Stimulated activated naive CD8-positive, alpha-beta T cell treated with anti-CD3 and anti-CD28 coated beads, Interleukin-15, Interleukin-2, amounts not matched to agents 100 ng/mL and 50 ng/mL, for 24 hours (primary cell): ENCODE measurements around the gene TMEM181.
"Not testable (repeated sequence)": the region's sequence is repeated elsewhere in the genome, so short reads cannot be mapped to it uniquely, and the experiment has no call there.

Source experiments
- H3K27ac Mint-ChIP-seq: one replicate; pipeline ENCODE4 v1.8.0; 2021; ENCODE audit warnings: mild to moderate bottlenecking, mixed read lengths
- H3K27me3 Mint-ChIP-seq: one replicate; pipeline ENCODE4 v1.8.0; 2021; ENCODE audit warnings: mixed read lengths
- H3K36me3 Mint-ChIP-seq: one replicate; pipeline ENCODE4 v1.8.0; 2021; ENCODE audit warnings: low read depth, mixed read lengths
- H3K4me1 Mint-ChIP-seq: one replicate; pipeline ENCODE4 v1.8.0; 2021; ENCODE audit warnings: low read depth, mixed read lengths
- H3K4me3 Mint-ChIP-seq: one replicate; pipeline ENCODE4 v1.8.0; 2021; ENCODE audit warnings: mild to moderate bottlenecking, mixed read lengths
- H3K9me3 Mint-ChIP-seq: one replicate; pipeline ENCODE4 v1.8.0; 2021; ENCODE audit warnings: mixed read lengths

Gene TMEM181

GRCh38 chr6:158559895-158560835 is at the start of gene TMEM181:
Gene TMEM181 (plus strand): TSS chr6:158560091. CDS start chr6:158560225, 134 bp downstream.
- Mint-ChIP-seq H3K4me3 (peak within 1 kb of the TSS; percentile 90), H3K4me1 (peaks cover 48% of the 10 kb centered on the region), H3K27me3 (no peaks in the 10 kb centered on the region), H3K27ac (peak within 1 kb of the TSS; percentile 98), H3K36me3 (peaks cover 8% of the 10 kb centered on the region), H3K9me3 (no peaks in the 10 kb centered on the region)

- Mint-ChIP-seq H3K27ac (no peak overlapping the region), H3K4me3 (no peak overlapping the region), H3K9me3 (no peaks in the 10 kb centered on the region), H3K27me3 (peaks cover 11% of the 10 kb centered on the region), H3K4me1 (peaks cover 22% of the 10 kb centered on the region), H3K36me3 (peaks cover 5% of the 10 kb centered on the region)
Observed at GRCh38 chr6:158512809-158513208, 47.1 kb upstream of the TMEM181 start.

GRCh38 chr6:158514176-158514575 is 45.7 kb upstream of the TMEM181 start:
- H3K36me3 Mint-ChIP-seq, result no peaks in the 10 kb centered on the region
- no peak overlapping the region for H3K27ac Mint-ChIP-seq
- H3K4me3 Mint-ChIP-seq, result no peak overlapping the region
- peaks cover 18% of the 10 kb centered on the region for H3K27me3 Mint-ChIP-seq
- H3K9me3 Mint-ChIP-seq, result no peaks in the 10 kb centered on the region
- H3K4me1 Mint-ChIP-seq, result peaks cover 30% of the 10 kb centered on the region

DNA sequence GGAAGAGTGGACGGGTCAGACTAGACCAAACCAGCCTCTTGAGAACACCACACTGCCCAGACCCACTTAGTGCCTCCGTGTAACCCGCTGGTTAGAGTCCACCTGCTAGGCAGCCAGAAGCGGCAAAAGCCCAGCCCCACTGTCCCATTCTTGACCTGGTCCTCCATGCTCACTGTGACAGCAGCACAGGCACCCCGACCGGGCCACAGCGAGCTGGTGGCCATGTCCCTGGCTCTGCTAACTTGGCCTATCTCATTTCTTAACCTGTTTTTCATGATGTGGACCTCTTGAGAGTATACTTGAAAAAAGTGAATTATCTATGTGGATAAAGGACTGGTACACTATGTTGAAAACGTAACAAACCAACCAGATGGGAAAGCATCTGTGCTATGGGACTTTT is 44.9 kb upstream of the TMEM181 start:
- H3K27ac Mint-ChIP-seq, result no peak overlapping the region
- H3K27me3 Mint-ChIP-seq, result peaks cover 24% of the 10 kb centered on the region
- H3K36me3 Mint-ChIP-seq, result no peaks in the 10 kb centered on the region
- no peaks in the 10 kb centered on the region for H3K9me3 Mint-ChIP-seq
- H3K4me1 Mint-ChIP-seq, result peaks cover 30% of the 10 kb centered on the region
- no peak overlapping the region for H3K4me3 Mint-ChIP-seq

DNA sequence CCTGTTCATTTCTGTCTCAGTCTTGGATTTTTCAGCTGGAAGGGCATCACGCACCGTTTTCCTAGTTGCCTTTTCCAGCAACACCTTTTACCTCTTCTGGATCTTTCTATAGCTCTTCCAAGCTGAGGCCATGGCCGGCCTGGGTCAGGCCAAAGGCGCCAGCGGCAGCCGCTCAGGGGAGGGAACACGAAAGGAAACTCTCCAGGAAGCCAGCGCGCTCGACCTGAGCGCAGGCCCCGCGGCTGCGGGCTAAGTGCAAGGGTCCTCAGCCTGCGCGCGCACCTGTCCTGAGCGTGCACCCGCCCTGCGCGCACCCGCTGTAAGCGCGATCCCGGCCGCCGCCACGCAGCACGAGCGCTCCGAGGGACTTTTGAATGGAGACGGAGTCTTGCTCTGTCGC is 43.8 kb upstream of the TMEM181 start:
- H3K9me3 Mint-ChIP-seq, result no peaks in the 10 kb centered on the region
- no peaks in the 10 kb centered on the region for H3K36me3 Mint-ChIP-seq
- peaks cover 30% of the 10 kb centered on the region for H3K4me1 Mint-ChIP-seq
- no peak overlapping the region for H3K4me3 Mint-ChIP-seq
- peaks cover 29% of the 10 kb centered on the region for H3K27me3 Mint-ChIP-seq
- H3K27ac Mint-ChIP-seq, result no peak overlapping the region

- Mint-ChIP-seq H3K4me3 (no peak overlapping the region), H3K27me3 (peaks cover 29% of the 10 kb centered on the region), H3K36me3 (no peaks in the 10 kb centered on the region), H3K4me1 (peaks cover 30% of the 10 kb centered on the region), H3K27ac (no peak overlapping the region), H3K9me3 (no peaks in the 10 kb centered on the region)
Observed at GRCh38 chr6:158517038-158517437, 42.9 kb upstream of the TMEM181 start.

GRCh38 chr6:158517581-158517980 is 42.3 kb upstream of the TMEM181 start:
- no peaks in the 10 kb centered on the region for H3K36me3 Mint-ChIP-seq
- H3K4me1 Mint-ChIP-seq, result peaks cover 30% of the 10 kb centered on the region
- H3K27ac Mint-ChIP-seq, result no peak overlapping the region
- H3K9me3 Mint-ChIP-seq, result no peaks in the 10 kb centered on the region
- peak overlapping the region; percentile 45 for H3K4me3 Mint-ChIP-seq
- H3K27me3 Mint-ChIP-seq, result peaks cover 29% of the 10 kb centered on the region

- no peaks in the 10 kb centered on the region for H3K36me3 Mint-ChIP-seq
- peak overlapping the region; percentile 58 for H3K27ac Mint-ChIP-seq
- peak overlapping the region; percentile 85 for H3K4me3 Mint-ChIP-seq
- H3K9me3 Mint-ChIP-seq, result no peaks in the 10 kb centered on the region
- H3K4me1 Mint-ChIP-seq, result peaks cover 30% of the 10 kb centered on the region
- H3K27me3 Mint-ChIP-seq, result peaks cover 31% of the 10 kb centered on the region
Observed at GRCh38 chr6:158518191-158519127, 41.4 kb upstream of the TMEM181 start.

DNA sequence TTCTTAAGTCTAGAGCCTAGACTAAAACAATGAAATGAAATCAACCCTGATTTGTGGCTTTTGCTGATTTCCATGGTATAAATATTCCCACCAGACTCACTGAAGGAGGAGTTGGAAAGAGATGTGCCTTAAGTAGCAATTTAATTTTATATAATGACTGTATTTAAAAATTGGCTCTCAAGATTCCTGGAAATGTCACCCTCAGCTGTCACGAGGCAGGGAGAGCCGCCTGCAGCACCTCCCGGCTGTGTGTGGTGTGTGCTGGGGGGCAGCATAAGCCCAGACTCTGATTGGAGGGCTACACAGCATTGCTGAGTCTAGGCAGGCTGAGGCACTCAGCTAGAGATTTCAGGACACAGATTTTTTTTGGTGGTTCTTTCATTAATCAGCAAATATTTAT is 40.6 kb upstream of the TMEM181 start:
- peaks cover 21% of the 10 kb centered on the region for H3K4me1 Mint-ChIP-seq
- no peak overlapping the region for H3K4me3 Mint-ChIP-seq
- no peaks in the 10 kb centered on the region for H3K9me3 Mint-ChIP-seq
- H3K36me3 Mint-ChIP-seq, result no peaks in the 10 kb centered on the region
- H3K27ac Mint-ChIP-seq, result no peak overlapping the region
- H3K27me3 Mint-ChIP-seq, result peaks cover 39% of the 10 kb centered on the region

- peaks cover 43% of the 10 kb centered on the region for H3K27me3 Mint-ChIP-seq
- no peak overlapping the region for H3K27ac Mint-ChIP-seq
- H3K4me1 Mint-ChIP-seq, result peaks cover 17% of the 10 kb centered on the region
- no peak overlapping the region for H3K4me3 Mint-ChIP-seq
- H3K9me3 Mint-ChIP-seq, result no peaks in the 10 kb centered on the region
- no peaks in the 10 kb centered on the region for H3K36me3 Mint-ChIP-seq
Observed at GRCh38 chr6:158519761-158520160, 40.1 kb upstream of the TMEM181 start.

DNA sequence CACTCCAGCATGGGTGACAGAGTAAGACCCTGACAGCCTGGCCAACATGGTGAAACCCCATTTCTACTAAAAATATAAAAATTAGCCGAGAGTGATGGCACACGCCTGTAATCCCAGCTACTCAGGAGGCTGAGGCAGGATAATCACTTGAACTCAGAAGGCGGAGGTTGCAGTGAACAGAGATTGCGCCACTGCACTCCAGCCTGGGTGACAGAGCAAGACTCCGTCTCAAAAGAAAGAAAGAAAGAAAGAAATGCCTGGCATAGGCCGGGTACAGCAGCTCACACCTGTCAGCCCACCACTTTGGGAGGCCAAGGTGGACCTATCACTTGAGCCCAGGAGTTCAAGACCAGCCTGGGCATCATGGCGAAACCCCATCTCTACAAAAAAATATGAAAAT is 38.9 kb upstream of the TMEM181 start:
- H3K9me3 Mint-ChIP-seq, H3K4me3 Mint-ChIP-seq, H3K36me3 Mint-ChIP-seq, H3K27ac Mint-ChIP-seq: not testable (repeated sequence)
- Mint-ChIP-seq H3K4me1 (peaks cover 12% of the 10 kb centered on the region), H3K27me3 (peaks cover 55% of the 10 kb centered on the region)

GRCh38 chr6:158521759-158522158 is 38.1 kb upstream of the TMEM181 start:
- Mint-ChIP-seq H3K36me3 (no peaks in the 10 kb centered on the region), H3K4me1 (peaks cover 12% of the 10 kb centered on the region), H3K4me3 (no peak overlapping the region), H3K27ac (no peak overlapping the region), H3K27me3 (peaks cover 58% of the 10 kb centered on the region), H3K9me3 (no peaks in the 10 kb centered on the region)

DNA sequence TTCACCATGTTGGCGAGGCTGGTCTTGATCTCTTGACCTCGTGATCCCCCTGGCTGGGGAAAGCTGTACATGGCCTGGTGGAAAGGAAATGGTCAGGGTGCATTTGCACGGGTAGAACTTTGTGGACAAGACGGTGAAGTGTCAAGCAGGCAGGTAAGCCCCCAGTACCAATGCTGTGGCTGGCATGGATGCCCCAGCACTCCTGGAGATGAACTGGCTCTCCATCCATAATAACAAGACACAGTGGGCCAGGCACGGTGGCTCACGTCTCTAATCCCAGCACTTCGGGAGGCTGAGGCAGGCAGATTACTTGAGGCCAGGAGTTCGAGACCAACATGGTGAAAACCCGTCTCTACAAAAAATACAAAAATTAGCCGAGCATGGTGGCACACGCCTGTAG is 37.3 kb upstream of the TMEM181 start:
- peaks cover 59% of the 10 kb centered on the region for H3K27me3 Mint-ChIP-seq
- peaks cover 3% of the 10 kb centered on the region for H3K9me3 Mint-ChIP-seq
- peaks cover 10% of the 10 kb centered on the region for H3K4me1 Mint-ChIP-seq
- H3K36me3 Mint-ChIP-seq, result no peaks in the 10 kb centered on the region
- no peak overlapping the region for H3K27ac Mint-ChIP-seq
- H3K4me3 Mint-ChIP-seq, result no peak overlapping the region

DNA sequence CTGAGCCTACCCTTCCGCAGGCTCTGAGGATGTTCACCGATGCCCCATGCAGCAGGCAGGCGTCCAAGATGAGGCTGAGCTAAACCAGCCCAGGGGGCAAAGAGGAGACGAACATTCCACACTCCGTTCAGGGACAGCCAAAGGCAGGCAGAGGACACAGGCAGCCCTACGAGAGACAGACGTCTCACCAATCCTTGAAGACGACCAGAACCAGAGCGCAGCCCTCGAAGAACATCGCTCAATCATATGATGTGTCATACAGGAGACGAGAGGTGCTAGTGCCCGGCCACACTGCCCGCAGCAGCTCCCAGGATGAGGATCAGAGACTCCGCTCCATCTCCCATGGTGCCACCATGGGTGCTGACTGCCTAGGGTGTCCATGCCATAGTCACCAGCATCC is 35.6 kb upstream of the TMEM181 start:
- peaks cover 59% of the 10 kb centered on the region for H3K27me3 Mint-ChIP-seq
- no peak overlapping the region for H3K27ac Mint-ChIP-seq

DNA sequence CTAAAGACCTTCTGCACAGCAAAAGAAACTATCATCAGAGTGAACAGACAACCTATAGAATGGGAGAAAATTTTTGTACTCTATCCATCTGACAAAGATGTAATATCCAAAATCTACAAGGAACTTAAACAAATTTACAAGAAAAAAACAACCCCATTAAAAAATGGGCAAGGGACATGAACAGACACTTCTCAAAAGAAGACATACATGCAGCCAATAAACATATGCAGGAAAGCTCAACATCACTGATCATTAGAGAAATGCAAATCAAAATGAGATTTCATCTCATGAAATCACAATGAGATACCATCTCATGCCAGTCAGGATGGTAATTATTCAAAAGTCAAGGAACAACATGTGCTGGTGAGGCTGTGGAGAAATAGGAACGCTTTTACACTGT is 32.0 kb upstream of the TMEM181 start:
- H3K4me3 Mint-ChIP-seq, H3K36me3 Mint-ChIP-seq, H3K27ac Mint-ChIP-seq, H3K4me1 Mint-ChIP-seq: not testable (repeated sequence)
- peaks cover 19% of the 10 kb centered on the region for H3K9me3 Mint-ChIP-seq
- H3K27me3 Mint-ChIP-seq, result peaks cover 65% of the 10 kb centered on the region

More for the DNA sequence above, 35.6 kb upstream of the TMEM181 start:
- Mint-ChIP-seq H3K36me3 (no peaks in the 10 kb centered on the region), H3K4me3 (no peak overlapping the region), H3K9me3 (peaks cover 8% of the 10 kb centered on the region), H3K4me1 (no peaks in the 10 kb centered on the region)
